ENCODE measurements around the gene CHAF1B.
"Not testable (repeated sequence)": the region's sequence is repeated elsewhere in the genome, so short reads cannot be mapped to it uniquely, and the experiment has no call there.

The CHAF1B gene

GRCh38 chr21:36391649-36392048 is 6.5 kb downstream of the CHAF1B start:
- DNase-seq = not testable (repeated sequence)

GRCh38 chr21:36395353-36396111 is 10.3 kb downstream of the CHAF1B start:
- no peak for DNase-seq

- no peak for DNase-seq
These were observed 11.1 kb downstream of the CHAF1B start for GRCh38 chr21:36396325-36396724.

GRCh38 chr21:36396971-36397370 is 11.8 kb downstream of the CHAF1B start:
- no peak for DNase-seq

- no peak for DNase-seq
These were observed 12.4 kb downstream of the CHAF1B start for GRCh38 chr21:36397606-36398005.

- not testable (repeated sequence) for DNase-seq
These were observed 14.5 kb downstream of the CHAF1B start for GRCh38 chr21:36399736-36400135.

- no peak for DNase-seq
These were observed 15.5 kb downstream of the CHAF1B start for GRCh38 chr21:36400719-36401118.

GRCh38 chr21:36402339-36402738 is 17.1 kb downstream of the CHAF1B start:
- DNase-seq = no peak

- no peak for DNase-seq
These were observed 18.5 kb downstream of the CHAF1B start for GRCh38 chr21:36403713-36404112.

GRCh38 chr21:36408568-36408967 is 23.4 kb downstream of the CHAF1B start:
- no peak for DNase-seq

GRCh38 chr21:36411301-36411700 is 26.1 kb downstream of the CHAF1B start:
- no peak for DNase-seq

- no peak for DNase-seq
These were observed 27.7 kb downstream of the CHAF1B start for GRCh38 chr21:36412916-36413315.

- DNase-seq = no peak
These were observed 30.2 kb downstream of the CHAF1B start for GRCh38 chr21:36415375-36415774.

GRCh38 chr21:36419241-36419640 is 34.0 kb downstream of the CHAF1B start:
- no peak for DNase-seq

GRCh38 chr21:36419996-36420395 is 34.8 kb downstream of the CHAF1B start:
- DNase-seq = peak; percentile 60

- no peak for DNase-seq
These were observed 35.6 kb downstream of the CHAF1B start for GRCh38 chr21:36420571-36421339.

- DNase-seq = peak; percentile 14
These were observed 37.3 kb downstream of the CHAF1B start for GRCh38 chr21:36422279-36423098.

GRCh38 chr21:36423771-36424433 is 38.7 kb downstream of the CHAF1B start:
- no peak for DNase-seq

GRCh38 chr21:36424592-36424991 is 39.4 kb downstream of the CHAF1B start:
- DNase-seq = no peak

GRCh38 chr21:36425286-36425685 is 40.1 kb downstream of the CHAF1B start:
- DNase-seq = no peak

GRCh38 chr21:36427502-36427901 is 42.3 kb downstream of the CHAF1B start:
- DNase-seq = no peak

GRCh38 chr21:36428761-36429432 is 43.7 kb downstream of the CHAF1B start:
- DNase-seq = peak; percentile 19
